ENCODE data around the gene IL11.

The IL11 gene

GRCh38 chr19:55353803-55354697, 16.2 kb downstream of the IL11 start:
- in situ Hi-C loops (cut with MboI; ENCODE audit: low sequenced_read_pairs), result no loop called here

- in situ Hi-C loops (cut with MboI; ENCODE audit: low sequenced_read_pairs), result no loop called here
Observed at GRCh38 chr19:55353356-55353802, 16.9 kb downstream of the IL11 start.

- in situ Hi-C loops (cut with MboI; ENCODE audit: low sequenced_read_pairs), result no loop called here
Observed at GRCh38 chr19:55352549-55353145, 17.6 kb downstream of the IL11 start.

- in situ Hi-C loops (cut with MboI; ENCODE audit: low sequenced_read_pairs), result no loop called here
Observed at GRCh38 chr19:55352040-55352439, 18.2 kb downstream of the IL11 start.

GRCh38 chr19:55350620-55351315, 19.5 kb downstream of the IL11 start:
- in situ Hi-C loops (cut with MboI; ENCODE audit: low sequenced_read_pairs), result no loop called here

GRCh38 chr19:55348317-55349034, 21.8 kb downstream of the IL11 start:
- in situ Hi-C loops (cut with MboI; ENCODE audit: low sequenced_read_pairs), result no loop called here

GRCh38 chr19:55347442-55348009, 22.7 kb downstream of the IL11 start:
- in situ Hi-C loops (cut with MboI; ENCODE audit: low sequenced_read_pairs), result no loop called here

GRCh38 chr19:55346725-55347441, 23.4 kb downstream of the IL11 start:
- in situ Hi-C loops (cut with MboI; ENCODE audit: low sequenced_read_pairs), result no loop called here

GRCh38 chr19:55345818-55346724, 24.2 kb downstream of the IL11 start:
- in situ Hi-C loops (cut with MboI; ENCODE audit: low sequenced_read_pairs), result no loop called here

- in situ Hi-C loops (cut with MboI; ENCODE audit: low sequenced_read_pairs), result no loop called here
Observed at GRCh38 chr19:55345101-55345817, 25.0 kb downstream of the IL11 start.

- in situ Hi-C loops (cut with MboI; ENCODE audit: low sequenced_read_pairs), result no loop called here
Observed at GRCh38 chr19:55344444-55344843, 25.8 kb downstream of the IL11 start.

- in situ Hi-C loops (cut with MboI; ENCODE audit: low sequenced_read_pairs), result no loop called here
Observed at GRCh38 chr19:55341595-55342531, 28.4 kb downstream of the IL11 start.

- in situ Hi-C loops (cut with MboI; ENCODE audit: low sequenced_read_pairs), result no loop called here
Observed at GRCh38 chr19:55341171-55341588, 29.1 kb downstream of the IL11 start.

GRCh38 chr19:55340784-55341147, 29.5 kb downstream of the IL11 start:
- in situ Hi-C loops (cut with MboI; ENCODE audit: low sequenced_read_pairs), result no loop called here

- in situ Hi-C loops (cut with MboI; ENCODE audit: low sequenced_read_pairs), result no loop called here
Observed at GRCh38 chr19:55339889-55340783, 30.1 kb downstream of the IL11 start.

All from HL-60/S4 treated with phorbol 12-myristate 13-acetate at 8.2 ng/mL for 4 days and 3 days (cell line).